ENCODE results near the gene ROCK2. TPM values are rescaled to one million over a fixed set of nuclear protein-coding genes. Genes with fewer than 3 reads are reported as not detected.

The ROCK2 gene
- total and polyA plus RNA-seq, 2 donors = 11.7 to 12.7 TPM

GRCh38 chr2:11321847-11322246 lies 22.6 kb downstream of the ROCK2 start:
- Histone ChIP-seq H3K4me1 (ENCODE audit: control insufficient read depth in 2 of 2, insufficient read depth in 2 of 2, low read length in 2 of 2) (no peaks in the 10 kb centered on the region), H3K4me3 (ENCODE audit: low read length in 2 of 2) (no peak overlapping the region), H3K27ac (ENCODE audit: low read depth in 1 of 2, low read length in 1 of 2) (no peak overlapping the region), H3K27me3 (ENCODE audit: control insufficient read depth in 2 of 2, insufficient read depth in 1 of 2, low read length in 1 of 2) (no peaks in the 10 kb centered on the region), H3K9me3 (ENCODE audit: control insufficient read depth in 2 of 2, insufficient read depth in 1 of 2, low read length in 1 of 2) (no peaks in the 10 kb centered on the region), H3K36me3 (ENCODE audit: control insufficient read depth in 2 of 2, insufficient read depth in 2 of 2, low read length in 1 of 2) (no peaks in the 10 kb centered on the region)
- 97% methylated on average over 3 of the region's 3 CpGs for WGBS
- DNase-seq (ENCODE audit: low read depth in 6 of 9, low spot score in 9 of 9) = no peak

- no peak for DNase-seq (ENCODE audit: low read depth in 6 of 9, low spot score in 9 of 9)
- Histone ChIP-seq H3K27ac (ENCODE audit: low read depth in 1 of 2, low read length in 1 of 2) (no peak overlapping the region), H3K4me1 (ENCODE audit: control insufficient read depth in 2 of 2, insufficient read depth in 2 of 2, low read length in 2 of 2) (no peaks in the 10 kb centered on the region), H3K27me3 (ENCODE audit: control insufficient read depth in 2 of 2, insufficient read depth in 1 of 2, low read length in 1 of 2) (no peaks in the 10 kb centered on the region), H3K9me3 (ENCODE audit: control insufficient read depth in 2 of 2, insufficient read depth in 1 of 2, low read length in 1 of 2) (no peaks in the 10 kb centered on the region), H3K4me3 (ENCODE audit: low read length in 2 of 2) (no peak overlapping the region), H3K36me3 (ENCODE audit: control insufficient read depth in 2 of 2, insufficient read depth in 2 of 2, low read length in 1 of 2) (no peaks in the 10 kb centered on the region)
- WGBS = 98% methylated on average over 17 of the region's 17 CpGs
Measured at GRCh38 chr2:11320698-11321492, 23.5 kb downstream of the ROCK2 start.

GRCh38 chr2:11319939-11320338 lies 24.5 kb downstream of the ROCK2 start:
- Histone ChIP-seq H3K4me3 (ENCODE audit: low read length in 2 of 2) (no peak overlapping the region), H3K27me3 (ENCODE audit: control insufficient read depth in 2 of 2, insufficient read depth in 1 of 2, low read length in 1 of 2) (no peaks in the 10 kb centered on the region), H3K27ac (ENCODE audit: low read depth in 1 of 2, low read length in 1 of 2) (no peak overlapping the region), H3K9me3 (ENCODE audit: control insufficient read depth in 2 of 2, insufficient read depth in 1 of 2, low read length in 1 of 2) (no peaks in the 10 kb centered on the region), H3K36me3 (ENCODE audit: control insufficient read depth in 2 of 2, insufficient read depth in 2 of 2, low read length in 1 of 2) (no peaks in the 10 kb centered on the region), H3K4me1 (ENCODE audit: control insufficient read depth in 2 of 2, insufficient read depth in 2 of 2, low read length in 2 of 2) (no peaks in the 10 kb centered on the region)
- DNase-seq (ENCODE audit: low read depth in 6 of 9, low spot score in 9 of 9) = no peak

GRCh38 chr2:11315074-11315705 lies 29.2 kb downstream of the ROCK2 start:
- Histone ChIP-seq H3K4me3 (ENCODE audit: low read length in 2 of 2) (no peak overlapping the region), H3K9me3 (ENCODE audit: control insufficient read depth in 2 of 2, insufficient read depth in 1 of 2, low read length in 1 of 2) (no peaks in the 10 kb centered on the region), H3K36me3 (ENCODE audit: control insufficient read depth in 2 of 2, insufficient read depth in 2 of 2, low read length in 1 of 2) (no peaks in the 10 kb centered on the region), H3K4me1 (ENCODE audit: control insufficient read depth in 2 of 2, insufficient read depth in 2 of 2, low read length in 2 of 2) (no peaks in the 10 kb centered on the region), H3K27ac (ENCODE audit: low read depth in 1 of 2, low read length in 1 of 2) (no peak overlapping the region), H3K27me3 (ENCODE audit: control insufficient read depth in 2 of 2, insufficient read depth in 1 of 2, low read length in 1 of 2) (no peaks in the 10 kb centered on the region)
- WGBS = 98% methylated on average over 1 of the region's 1 CpG
- no peak for DNase-seq (ENCODE audit: low read depth in 6 of 9, low spot score in 9 of 9)

- H3K36me3 ChIP-seq (ENCODE audit: control insufficient read depth in 2 of 2, insufficient read depth in 2 of 2, low read length in 1 of 2) = no peaks in the 10 kb centered on the region
- H3K27ac ChIP-seq (ENCODE audit: low read depth in 1 of 2, low read length in 1 of 2) = no peak overlapping the region
- no peaks in the 10 kb centered on the region for H3K27me3 ChIP-seq (ENCODE audit: control insufficient read depth in 2 of 2, insufficient read depth in 1 of 2, low read length in 1 of 2)
- no peak overlapping the region for H3K4me3 ChIP-seq (ENCODE audit: low read length in 2 of 2)
- DNase-seq (ENCODE audit: low read depth in 6 of 9, low spot score in 9 of 9) = no peak
- no peaks in the 10 kb centered on the region for H3K4me1 ChIP-seq (ENCODE audit: control insufficient read depth in 2 of 2, insufficient read depth in 2 of 2, low read length in 2 of 2)
- 92% methylated on average over 1 of the region's 1 CpG for WGBS
- H3K9me3 ChIP-seq (ENCODE audit: control insufficient read depth in 2 of 2, insufficient read depth in 1 of 2, low read length in 1 of 2) = no peaks in the 10 kb centered on the region
Measured at GRCh38 chr2:11314487-11314886, 29.9 kb downstream of the ROCK2 start.

GRCh38 chr2:11312770-11313471 lies 31.5 kb downstream of the ROCK2 start:
- Histone ChIP-seq H3K4me1 (ENCODE audit: control insufficient read depth in 2 of 2, insufficient read depth in 2 of 2, low read length in 2 of 2) (no peaks in the 10 kb centered on the region), H3K27me3 (ENCODE audit: control insufficient read depth in 2 of 2, insufficient read depth in 1 of 2, low read length in 1 of 2) (no peaks in the 10 kb centered on the region), H3K36me3 (ENCODE audit: control insufficient read depth in 2 of 2, insufficient read depth in 2 of 2, low read length in 1 of 2) (no peaks in the 10 kb centered on the region), H3K9me3 (ENCODE audit: control insufficient read depth in 2 of 2, insufficient read depth in 1 of 2, low read length in 1 of 2) (no peaks in the 10 kb centered on the region), H3K27ac (ENCODE audit: low read depth in 1 of 2, low read length in 1 of 2) (no peak overlapping the region), H3K4me3 (ENCODE audit: low read length in 2 of 2) (no peak overlapping the region)
- DNase-seq (ENCODE audit: low read depth in 6 of 9, low spot score in 9 of 9) = no peak
- 99% methylated on average over 6 of the region's 6 CpGs for WGBS

- WGBS = 85% methylated on average over 7 of the region's 7 CpGs
- H3K9me3 ChIP-seq (ENCODE audit: control insufficient read depth in 2 of 2, insufficient read depth in 1 of 2, low read length in 1 of 2) = no peaks in the 10 kb centered on the region
- H3K27ac ChIP-seq (ENCODE audit: low read depth in 1 of 2, low read length in 1 of 2) = no peak overlapping the region
- H3K4me3 ChIP-seq (ENCODE audit: low read length in 2 of 2) = no peak overlapping the region
- H3K36me3 ChIP-seq (ENCODE audit: control insufficient read depth in 2 of 2, insufficient read depth in 2 of 2, low read length in 1 of 2) = no peaks in the 10 kb centered on the region
- no peaks in the 10 kb centered on the region for H3K4me1 ChIP-seq (ENCODE audit: control insufficient read depth in 2 of 2, insufficient read depth in 2 of 2, low read length in 2 of 2)
- H3K27me3 ChIP-seq (ENCODE audit: control insufficient read depth in 2 of 2, insufficient read depth in 1 of 2, low read length in 1 of 2) = no peaks in the 10 kb centered on the region
- no peak for DNase-seq (ENCODE audit: low read depth in 6 of 9, low spot score in 9 of 9)
Measured at GRCh38 chr2:11311543-11311942, 32.9 kb downstream of the ROCK2 start.

GRCh38 chr2:11310212-11310611 lies 34.2 kb downstream of the ROCK2 start:
- no peaks in the 10 kb centered on the region for H3K36me3 ChIP-seq (ENCODE audit: control insufficient read depth in 2 of 2, insufficient read depth in 2 of 2, low read length in 1 of 2)
- H3K9me3 ChIP-seq (ENCODE audit: control insufficient read depth in 2 of 2, insufficient read depth in 1 of 2, low read length in 1 of 2) = no peaks in the 10 kb centered on the region
- H3K27me3 ChIP-seq (ENCODE audit: control insufficient read depth in 2 of 2, insufficient read depth in 1 of 2, low read length in 1 of 2) = no peaks in the 10 kb centered on the region
- H3K4me3 ChIP-seq (ENCODE audit: low read length in 2 of 2) = no peak overlapping the region
- no peak overlapping the region for H3K27ac ChIP-seq (ENCODE audit: low read depth in 1 of 2, low read length in 1 of 2)
- 57% methylated on average over 5 of the region's 5 CpGs for WGBS
- no peak for DNase-seq (ENCODE audit: low read depth in 6 of 9, low spot score in 9 of 9)
- H3K4me1 ChIP-seq (ENCODE audit: control insufficient read depth in 2 of 2, insufficient read depth in 2 of 2, low read length in 2 of 2) = no peaks in the 10 kb centered on the region

GRCh38 chr2:11309706-11310105 lies 34.7 kb downstream of the ROCK2 start:
- WGBS = 98% methylated on average over 5 of the region's 5 CpGs
- H3K4me1 ChIP-seq (ENCODE audit: control insufficient read depth in 2 of 2, insufficient read depth in 2 of 2, low read length in 2 of 2) = no peaks in the 10 kb centered on the region
- no peaks in the 10 kb centered on the region for H3K27me3 ChIP-seq (ENCODE audit: control insufficient read depth in 2 of 2, insufficient read depth in 1 of 2, low read length in 1 of 2)
- H3K27ac ChIP-seq (ENCODE audit: low read depth in 1 of 2, low read length in 1 of 2) = no peak overlapping the region
- no peak overlapping the region for H3K4me3 ChIP-seq (ENCODE audit: low read length in 2 of 2)
- H3K9me3 ChIP-seq (ENCODE audit: control insufficient read depth in 2 of 2, insufficient read depth in 1 of 2, low read length in 1 of 2) = no peaks in the 10 kb centered on the region
- H3K36me3 ChIP-seq (ENCODE audit: control insufficient read depth in 2 of 2, insufficient read depth in 2 of 2, low read length in 1 of 2) = no peaks in the 10 kb centered on the region
- no peak for DNase-seq (ENCODE audit: low read depth in 6 of 9, low spot score in 9 of 9)
